Progenitor cell of endocrine pancreas (in vitro differentiated cells): Measurements from ENCODE around the gene NMT1. TPM values are rescaled to one million over a fixed set of nuclear protein-coding genes. Genes with fewer than 3 reads are reported as not detected.

ENCODE experiments used
- DNase-seq: peaks from one replicate; pipeline ENCODE4 v3.0.0; 2021; ENCODE audit warnings: low spot score; ENCODE audit not compliant: unreplicated experiment
- H3K27ac Mint-ChIP-seq: 2 replicates; pipeline ENCODE4 v1.8.0; 2021; ENCODE audit warnings: mild to moderate bottlenecking, moderate library complexity, mixed read lengths
- H3K27me3 Mint-ChIP-seq: 2 replicates; pipeline ENCODE4 v1.8.0; 2021; ENCODE audit warnings: mixed read lengths
- H3K36me3 Mint-ChIP-seq: 2 replicates; pipeline ENCODE4 v1.8.0; 2022; ENCODE audit warnings: mixed read lengths; ENCODE audit not compliant: insufficient read depth
- H3K4me1 Mint-ChIP-seq: 2 replicates; pipeline ENCODE4 v1.8.0; 2021; ENCODE audit warnings: low read depth, mixed read lengths
- H3K4me3 Mint-ChIP-seq: 2 replicates; pipeline ENCODE4 v1.8.0; 2021; ENCODE audit warnings: low read depth, mild to moderate bottlenecking, moderate library complexity, mixed read lengths
- H3K9me3 Mint-ChIP-seq: 2 replicates; pipeline ENCODE4 v1.8.0; 2021; ENCODE audit warnings: low read depth, mixed read lengths
- total RNA-seq: library from RNA; stranded (reverse); gene quantifications from 2 replicates; pipeline ENCODE4 v1.2.1, GENCODE V29; 2021
- TF ChIP-seq, protein P1 (sequence below): fragments of 200-600 bp; sonication (generic); IDR thresholded peaks from one replicate; pipeline ENCODE4 v1.5.0; 2021; ENCODE audit warnings: antibody characterized with exemption, mild to moderate bottlenecking; ENCODE audit not compliant: unreplicated experiment

NMT1 gene
- total RNA-seq, 1 donor from 2014 or later = 97.4 TPM

DNA sequence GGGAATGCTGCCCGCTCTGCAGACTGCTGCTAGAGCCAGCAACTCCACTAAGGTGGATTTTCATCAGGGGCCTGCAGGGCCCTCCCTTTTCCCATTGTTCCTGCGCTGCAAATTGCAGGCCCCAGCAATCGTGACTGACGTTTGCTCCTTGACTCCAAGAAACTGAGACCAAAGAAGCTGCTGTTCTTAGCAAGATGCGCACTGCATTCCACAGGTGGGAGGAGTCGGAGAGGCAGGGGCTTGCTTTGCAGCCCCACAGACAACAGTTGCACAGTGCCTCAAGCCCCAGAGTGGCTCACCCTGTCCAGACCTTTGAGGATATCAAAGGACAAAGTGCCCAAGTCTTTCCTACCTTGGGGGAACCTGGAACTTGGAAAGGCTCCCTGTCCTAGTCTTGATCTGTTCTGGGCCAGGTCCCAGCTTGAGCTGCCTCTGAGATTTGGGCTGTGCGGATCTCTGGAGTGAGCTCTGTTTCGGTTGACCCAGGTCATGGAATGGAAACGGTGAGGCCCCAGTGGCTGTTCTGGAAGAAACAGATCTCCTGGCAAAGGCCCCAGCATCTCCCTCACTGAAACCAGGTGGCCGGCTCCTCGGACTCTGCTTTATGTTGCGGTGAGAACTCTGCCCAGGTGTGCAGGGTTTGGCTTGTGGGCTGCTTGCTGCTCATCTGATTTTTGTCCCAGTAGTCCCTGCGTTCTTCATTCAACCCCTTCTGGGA lies 46.3 kb downstream of the NMT1 start:
- peak overlapping the region; percentile 16 for H3K27ac Mint-ChIP-seq
- H3K27me3 Mint-ChIP-seq = no peaks in the 10 kb centered on the region
- H3K9me3 Mint-ChIP-seq = no peaks in the 10 kb centered on the region
- H3K36me3 Mint-ChIP-seq = peaks cover 9% of the 10 kb centered on the region
- H3K4me1 Mint-ChIP-seq = no peaks in the 10 kb centered on the region
- no peak overlapping the region for H3K4me3 Mint-ChIP-seq
- no peak for DNase-seq
- TF ChIP-seq, protein P1, sequence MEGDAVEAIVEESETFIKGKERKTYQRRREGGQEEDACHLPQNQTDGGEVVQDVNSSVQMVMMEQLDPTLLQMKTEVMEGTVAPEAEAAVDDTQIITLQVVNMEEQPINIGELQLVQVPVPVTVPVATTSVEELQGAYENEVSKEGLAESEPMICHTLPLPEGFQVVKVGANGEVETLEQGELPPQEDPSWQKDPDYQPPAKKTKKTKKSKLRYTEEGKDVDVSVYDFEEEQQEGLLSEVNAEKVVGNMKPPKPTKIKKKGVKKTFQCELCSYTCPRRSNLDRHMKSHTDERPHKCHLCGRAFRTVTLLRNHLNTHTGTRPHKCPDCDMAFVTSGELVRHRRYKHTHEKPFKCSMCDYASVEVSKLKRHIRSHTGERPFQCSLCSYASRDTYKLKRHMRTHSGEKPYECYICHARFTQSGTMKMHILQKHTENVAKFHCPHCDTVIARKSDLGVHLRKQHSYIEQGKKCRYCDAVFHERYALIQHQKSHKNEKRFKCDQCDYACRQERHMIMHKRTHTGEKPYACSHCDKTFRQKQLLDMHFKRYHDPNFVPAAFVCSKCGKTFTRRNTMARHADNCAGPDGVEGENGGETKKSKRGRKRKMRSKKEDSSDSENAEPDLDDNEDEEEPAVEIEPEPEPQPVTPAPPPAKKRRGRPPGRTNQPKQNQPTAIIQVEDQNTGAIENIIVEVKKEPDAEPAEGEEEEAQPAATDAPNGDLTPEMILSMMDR = no peak

DNA sequence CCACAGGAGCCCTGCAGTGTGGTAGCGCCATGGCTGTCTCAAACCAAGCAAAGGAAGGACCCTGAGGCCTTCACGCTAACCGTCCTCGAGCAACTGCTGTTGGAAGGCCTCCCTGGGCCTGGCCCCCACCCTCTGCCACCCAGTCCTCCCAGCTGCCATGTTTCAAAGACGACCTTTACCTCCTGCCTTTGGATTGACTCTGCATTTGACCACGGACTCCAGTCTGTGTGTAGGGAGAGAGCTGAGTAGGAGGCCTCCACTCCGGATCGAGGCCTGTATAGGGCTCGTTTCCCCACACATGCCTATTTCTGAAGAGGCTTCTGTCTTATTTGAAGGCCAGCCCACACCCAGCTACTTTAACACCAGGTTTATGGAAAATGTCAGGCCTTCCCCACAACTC lies 46.9 kb downstream of the NMT1 start:
- no peak for DNase-seq
- Mint-ChIP-seq H3K27ac (no peak overlapping the region), H3K36me3 (peaks cover 8% of the 10 kb centered on the region), H3K9me3 (no peaks in the 10 kb centered on the region), H3K27me3 (no peaks in the 10 kb centered on the region), H3K4me1 (no peaks in the 10 kb centered on the region), H3K4me3 (no peak overlapping the region)
- TF ChIP-seq, protein P1 = no peak

DNA sequence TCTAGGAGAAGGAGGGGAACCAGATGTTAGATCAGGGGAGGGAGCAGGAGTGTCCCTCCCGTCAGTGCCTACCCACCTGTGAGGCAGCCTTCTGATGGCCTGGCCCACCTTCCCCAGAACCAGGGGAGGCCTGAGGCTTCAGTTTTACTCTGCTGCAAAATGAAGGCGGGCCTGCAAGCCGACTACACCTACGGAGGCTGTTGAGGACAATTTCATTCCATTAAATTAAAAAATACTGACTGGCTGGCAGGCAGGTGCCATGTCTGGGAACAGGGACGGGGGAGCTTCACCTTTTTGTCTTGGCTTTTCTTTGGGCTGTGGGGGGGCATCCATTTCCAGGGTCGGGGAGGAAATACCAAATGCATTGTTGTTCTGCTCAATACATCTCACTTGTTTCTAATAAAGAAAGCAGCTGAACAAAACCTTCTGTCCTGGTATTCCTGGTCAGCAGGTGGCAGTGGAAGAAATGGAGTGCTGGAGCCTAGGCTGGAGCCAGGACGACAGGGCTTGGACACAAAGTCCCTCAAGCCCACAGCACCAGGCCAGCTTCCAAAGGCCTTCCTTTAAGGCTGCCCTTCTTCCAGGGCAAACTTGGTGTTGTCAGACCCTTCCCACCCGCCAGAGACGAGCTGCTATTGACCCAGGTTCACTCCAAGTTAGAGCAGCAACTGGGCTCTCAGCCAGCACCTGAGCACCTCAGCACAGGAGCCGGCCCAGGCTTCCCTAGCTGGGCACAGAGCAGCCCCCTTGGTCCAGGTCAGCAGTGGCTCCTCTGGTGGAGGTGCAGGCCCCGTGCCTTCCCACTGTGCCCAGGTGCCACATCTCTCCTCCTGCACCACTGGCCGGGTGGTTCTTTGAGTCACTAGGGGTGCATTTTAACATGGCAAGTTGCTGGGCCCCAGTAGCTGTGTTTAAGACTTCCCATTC lies 47.7 kb downstream of the NMT1 start:
- TF ChIP-seq, protein P1 = no peak
- H3K27me3 Mint-ChIP-seq = no peaks in the 10 kb centered on the region
- H3K27ac Mint-ChIP-seq = no peak overlapping the region
- no peaks in the 10 kb centered on the region for H3K4me1 Mint-ChIP-seq
- H3K4me3 Mint-ChIP-seq = no peak overlapping the region
- H3K36me3 Mint-ChIP-seq = peaks cover 4% of the 10 kb centered on the region
- DNase-seq = no peak
- H3K9me3 Mint-ChIP-seq = no peaks in the 10 kb centered on the region

DNA sequence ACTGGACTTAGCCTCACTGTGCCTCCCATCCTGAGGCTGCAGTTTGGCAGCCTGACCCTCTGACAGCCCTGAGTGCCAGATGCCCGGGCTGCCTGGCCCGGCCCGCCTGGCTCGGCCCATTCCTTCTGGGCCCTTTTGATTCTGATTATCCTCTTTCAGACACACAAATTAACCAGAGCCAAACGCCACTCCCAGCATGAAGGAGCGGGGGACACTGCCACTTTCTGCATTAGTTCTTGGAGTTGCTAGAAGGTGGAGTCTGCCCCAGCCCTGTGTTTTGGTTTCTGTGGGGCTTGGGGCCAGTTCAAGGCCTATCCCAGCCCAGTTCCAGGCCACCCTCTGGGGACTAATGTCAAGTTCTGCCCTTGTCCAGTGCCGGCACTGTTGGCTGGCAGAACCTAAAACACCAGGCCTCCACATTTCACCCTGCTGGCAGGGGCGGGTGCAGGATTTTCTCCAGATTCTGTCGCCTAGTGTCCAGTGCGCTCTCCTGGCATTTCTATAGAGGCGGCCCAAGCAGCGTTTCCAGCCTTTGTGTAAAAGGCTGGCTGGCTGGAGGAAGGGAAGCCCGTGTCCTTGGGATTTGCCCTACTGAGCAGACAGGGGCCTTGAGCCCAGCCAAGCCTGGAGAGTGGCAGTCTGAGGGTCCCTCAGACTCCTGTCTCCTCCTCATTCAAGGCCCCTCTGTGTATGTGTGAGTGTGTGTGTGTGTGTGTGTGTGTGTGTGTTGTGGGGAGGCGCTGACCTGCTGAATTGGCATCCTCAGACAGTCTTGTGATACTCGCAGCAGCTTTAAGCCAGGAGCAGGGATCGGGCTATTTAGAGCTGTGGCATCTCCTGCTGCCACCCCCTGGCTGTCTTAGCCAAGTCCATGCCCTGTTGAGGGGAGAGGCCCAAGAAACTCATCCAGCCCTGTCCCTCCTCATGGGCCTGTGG lies 49.8 kb downstream of the NMT1 start:
- DNase-seq = no peak
- no peaks in the 10 kb centered on the region for H3K4me1 Mint-ChIP-seq
- H3K36me3 Mint-ChIP-seq = peaks cover 4% of the 10 kb centered on the region
- H3K4me3 Mint-ChIP-seq = no peak overlapping the region
- TF ChIP-seq, protein P1 = no peak
- no peak overlapping the region for H3K27ac Mint-ChIP-seq
- no peaks in the 10 kb centered on the region for H3K9me3 Mint-ChIP-seq
- H3K27me3 Mint-ChIP-seq = no peaks in the 10 kb centered on the region
